AG10803 (cell line): ENCODE results near the gene PRKACB.

Experiments used
- DNase-seq: peaks from one replicate; pipeline ENCODE4 v3.0.0; 2010; ENCODE audit warnings: low read depth
- H3K4me3 ChIP-seq: 2 replicates; pipeline ENCODE4 v1.5.1; 2011; ENCODE audit warnings: mild to moderate bottlenecking, low read length, control low read depth
- TF ChIP-seq, protein P1 (sequence below): conservative IDR thresholded peaks from 2 replicates; pipeline ENCODE4 v1.5.1; 2011; ENCODE audit warnings: mild to moderate bottlenecking, low read length, control low read depth, inconsistent platforms

Gene PRKACB

DNA sequence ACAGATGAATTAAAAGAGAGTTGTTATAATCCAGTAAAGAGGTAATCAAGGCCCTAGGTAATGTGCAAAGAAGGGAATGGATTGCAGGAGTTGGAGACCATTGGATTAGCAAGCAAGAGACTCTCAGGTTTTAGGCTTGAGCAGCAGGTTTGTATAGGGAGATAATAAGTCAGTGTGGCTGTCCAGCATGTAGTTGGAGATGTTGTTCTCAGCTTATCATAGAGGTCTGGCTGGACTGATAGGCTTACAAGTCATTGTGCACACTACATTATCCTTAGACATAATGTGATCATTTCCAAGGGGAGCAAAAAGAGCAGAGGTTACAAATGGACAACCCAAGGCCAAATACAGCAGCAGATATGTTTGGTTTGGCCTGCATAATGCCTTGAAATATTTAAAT lies 111.5 kb downstream of the PRKACB start:
- no peak for DNase-seq
- TF ChIP-seq, protein P1, sequence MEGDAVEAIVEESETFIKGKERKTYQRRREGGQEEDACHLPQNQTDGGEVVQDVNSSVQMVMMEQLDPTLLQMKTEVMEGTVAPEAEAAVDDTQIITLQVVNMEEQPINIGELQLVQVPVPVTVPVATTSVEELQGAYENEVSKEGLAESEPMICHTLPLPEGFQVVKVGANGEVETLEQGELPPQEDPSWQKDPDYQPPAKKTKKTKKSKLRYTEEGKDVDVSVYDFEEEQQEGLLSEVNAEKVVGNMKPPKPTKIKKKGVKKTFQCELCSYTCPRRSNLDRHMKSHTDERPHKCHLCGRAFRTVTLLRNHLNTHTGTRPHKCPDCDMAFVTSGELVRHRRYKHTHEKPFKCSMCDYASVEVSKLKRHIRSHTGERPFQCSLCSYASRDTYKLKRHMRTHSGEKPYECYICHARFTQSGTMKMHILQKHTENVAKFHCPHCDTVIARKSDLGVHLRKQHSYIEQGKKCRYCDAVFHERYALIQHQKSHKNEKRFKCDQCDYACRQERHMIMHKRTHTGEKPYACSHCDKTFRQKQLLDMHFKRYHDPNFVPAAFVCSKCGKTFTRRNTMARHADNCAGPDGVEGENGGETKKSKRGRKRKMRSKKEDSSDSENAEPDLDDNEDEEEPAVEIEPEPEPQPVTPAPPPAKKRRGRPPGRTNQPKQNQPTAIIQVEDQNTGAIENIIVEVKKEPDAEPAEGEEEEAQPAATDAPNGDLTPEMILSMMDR: no peak
- no peak overlapping the region for H3K4me3 ChIP-seq

DNA sequence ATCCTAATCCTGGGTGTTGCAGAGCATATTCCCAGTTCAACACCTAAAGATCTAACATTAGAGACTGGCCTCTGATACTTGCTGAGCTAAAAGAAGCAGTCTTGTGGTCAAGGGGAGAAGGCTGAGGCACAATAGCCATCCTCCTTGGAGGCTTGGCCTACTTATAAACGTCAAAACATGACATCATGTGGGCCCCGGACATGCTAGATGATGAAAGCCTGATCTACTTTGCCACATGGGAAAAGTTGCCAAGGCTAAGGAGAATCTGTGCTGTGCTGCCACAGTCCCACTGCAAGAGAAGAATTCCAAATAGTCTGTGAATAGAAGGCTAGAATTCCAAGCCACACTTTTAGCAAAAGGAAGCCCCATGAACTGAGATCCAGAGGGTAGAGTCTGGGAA lies 113.5 kb downstream of the PRKACB start:
- TF ChIP-seq, protein P1: no peak
- peak; percentile 13 for DNase-seq
- H3K4me3 ChIP-seq: no peak overlapping the region

DNA sequence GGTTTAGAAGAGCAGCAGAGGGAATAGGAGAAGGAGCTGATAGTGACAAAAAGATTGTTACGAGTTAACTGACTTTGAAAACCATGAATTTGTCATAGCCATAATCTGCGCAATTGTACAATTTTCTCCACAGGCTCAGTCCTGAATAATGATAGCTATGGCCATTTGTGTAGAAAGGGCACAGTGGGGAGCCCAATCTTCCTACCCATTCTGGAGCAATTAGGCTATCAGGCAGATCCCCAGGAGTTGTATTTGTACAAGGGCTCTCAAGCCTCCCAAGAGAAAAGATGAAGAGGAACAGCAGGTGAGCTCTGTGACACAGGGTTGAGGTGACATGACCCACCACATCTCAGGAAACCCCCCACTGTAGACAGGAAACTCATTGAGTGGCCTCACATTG lies 115.3 kb downstream of the PRKACB start:
- H3K4me3 ChIP-seq: no peak overlapping the region
- TF ChIP-seq, protein P1: no peak
- no peak for DNase-seq

DNA sequence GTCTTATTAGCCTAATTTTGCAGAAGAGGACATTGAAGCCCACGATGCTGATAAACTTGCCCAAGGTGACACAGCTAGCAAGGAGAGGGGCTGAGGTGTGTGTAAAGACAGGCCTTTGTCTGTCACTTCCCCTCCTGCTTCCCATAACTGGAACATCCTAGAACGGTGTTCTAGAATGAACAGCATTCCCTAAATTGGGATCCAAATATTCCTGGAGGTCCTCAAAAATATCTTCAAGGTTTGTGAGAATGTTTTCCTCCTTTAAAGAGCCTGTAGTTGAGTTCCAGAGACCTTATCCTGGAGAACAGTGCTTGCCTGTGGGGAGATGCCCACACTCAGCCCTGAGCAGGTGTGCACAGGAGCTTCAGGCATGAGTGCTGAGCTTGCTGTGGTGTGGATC lies 115.9 kb downstream of the PRKACB start:
- no peak overlapping the region for H3K4me3 ChIP-seq
- DNase-seq: no peak

DNA sequence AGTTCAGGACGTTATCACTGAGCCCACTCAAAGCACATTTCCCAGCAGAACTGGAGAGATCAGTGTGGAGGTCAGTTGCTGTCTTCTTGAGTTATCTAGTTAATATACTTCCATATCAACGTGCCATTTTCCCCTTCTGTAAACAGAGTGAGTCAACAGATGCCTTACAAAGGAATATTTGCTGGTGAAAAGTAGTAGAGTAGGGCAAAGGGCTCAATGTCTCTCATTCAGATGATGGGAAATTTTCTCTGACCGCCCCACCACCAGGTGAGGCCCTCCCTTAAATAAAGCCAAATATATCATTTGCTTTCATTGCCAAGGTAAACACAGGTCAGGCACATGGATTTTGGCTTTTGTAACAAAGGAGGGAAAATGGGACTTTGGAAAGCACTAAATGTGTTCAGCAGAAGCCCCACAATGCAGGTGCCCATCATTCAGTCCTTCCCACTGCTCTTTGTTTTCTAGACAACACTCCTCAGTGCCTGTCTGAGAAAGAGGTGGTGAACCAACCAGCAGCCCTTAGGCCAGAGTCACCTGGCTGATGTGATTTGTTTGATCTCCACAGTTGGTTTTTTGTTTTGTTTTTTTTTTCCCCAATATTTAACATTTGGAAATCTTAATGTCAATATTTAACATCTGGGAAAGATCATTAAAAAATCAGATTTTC lies 116.9 kb downstream of the PRKACB start:
- TF ChIP-seq, protein P1: no peak
- no peak for DNase-seq
- H3K4me3 ChIP-seq: no peak overlapping the region

More for the DNA sequence above, 115.9 kb downstream of the PRKACB start:
- TF ChIP-seq, protein P1: no peak

DNA sequence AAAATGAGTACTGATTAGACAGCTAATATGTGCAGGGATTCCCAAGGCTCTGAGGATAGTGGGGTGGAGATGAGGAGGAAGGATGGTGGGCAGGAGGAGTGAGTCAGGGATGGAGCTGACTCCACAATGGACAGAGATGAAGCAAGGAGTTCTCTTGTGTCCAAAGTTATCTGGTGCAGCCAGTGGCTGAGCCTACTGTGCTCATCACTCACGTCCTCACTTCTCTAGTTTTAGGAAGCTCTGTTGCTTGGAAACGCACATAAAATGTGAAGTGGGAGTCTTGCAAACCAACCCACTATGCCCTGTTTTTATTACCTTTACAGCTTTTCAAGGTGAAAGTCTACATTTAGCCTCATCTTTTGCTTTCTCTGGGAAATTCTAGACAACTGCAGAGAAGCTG lies 120.9 kb downstream of the PRKACB start:
- no peak for DNase-seq
- no peak overlapping the region for H3K4me3 ChIP-seq
- TF ChIP-seq, protein P1: no peak

DNA sequence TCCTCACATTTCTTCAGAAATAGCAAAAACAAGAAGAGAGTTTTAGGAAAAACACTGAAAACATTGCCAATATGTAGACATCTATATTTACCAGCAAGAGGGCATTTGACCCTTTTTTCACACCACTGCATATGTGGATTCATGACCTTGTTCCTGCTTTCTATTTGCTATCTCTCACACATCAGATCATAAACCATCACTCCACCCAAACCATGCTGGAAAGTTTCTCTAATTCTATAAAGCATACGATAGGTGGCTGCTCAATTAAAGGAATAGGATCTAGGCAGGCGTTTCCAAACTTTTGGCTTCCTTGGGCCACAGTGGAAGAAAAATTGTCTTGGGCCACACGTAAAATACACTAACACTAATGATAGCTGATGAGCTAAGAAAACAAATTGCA lies 121.8 kb downstream of the PRKACB start:
- TF ChIP-seq, protein P1: no peak
- DNase-seq: no peak
- H3K4me3 ChIP-seq: no peak overlapping the region
